Central memory CD4-positive, alpha-beta T cell (primary cell): Measurements from ENCODE around the gene CEP70.
"Not testable (repeated sequence)": the region's sequence is repeated elsewhere in the genome, so short reads cannot be mapped to it uniquely, and the experiment has no call there.

Experiments used
- DNase-seq: peaks from one replicate; pipeline ENCODE4 v3.0.0; 2022

The CEP70 gene

GRCh38 chr3:138467931-138468330, 126.1 kb downstream of the CEP70 start:
- DNase-seq: no peak

GRCh38 chr3:138465925-138466324, 128.1 kb downstream of the CEP70 start:
- no peak for DNase-seq

DNA sequence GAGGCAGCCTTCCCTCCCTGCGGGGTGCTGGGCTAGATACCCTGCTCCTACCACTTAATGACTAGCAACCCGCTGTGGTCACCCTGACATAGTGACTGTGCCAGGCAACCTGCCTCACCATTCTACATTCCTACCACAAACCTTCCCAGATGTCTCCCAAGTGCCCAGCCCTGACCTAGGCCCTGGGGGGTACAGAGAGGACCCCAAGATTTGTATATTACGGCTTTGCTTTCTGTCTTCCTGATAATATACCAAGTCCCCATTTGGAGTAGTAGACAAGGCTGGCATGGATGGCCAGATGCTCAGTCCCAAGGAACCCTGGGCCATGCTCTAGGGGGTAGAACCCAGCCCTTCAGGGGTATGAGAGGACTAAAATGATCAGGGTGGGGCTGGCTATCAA, 128.6 kb downstream of the CEP70 start:
- no peak for DNase-seq

GRCh38 chr3:138464491-138464860, 129.6 kb downstream of the CEP70 start:
- DNase-seq: no peak

GRCh38 chr3:138463724-138464490, 130.2 kb downstream of the CEP70 start:
- no peak for DNase-seq

DNA sequence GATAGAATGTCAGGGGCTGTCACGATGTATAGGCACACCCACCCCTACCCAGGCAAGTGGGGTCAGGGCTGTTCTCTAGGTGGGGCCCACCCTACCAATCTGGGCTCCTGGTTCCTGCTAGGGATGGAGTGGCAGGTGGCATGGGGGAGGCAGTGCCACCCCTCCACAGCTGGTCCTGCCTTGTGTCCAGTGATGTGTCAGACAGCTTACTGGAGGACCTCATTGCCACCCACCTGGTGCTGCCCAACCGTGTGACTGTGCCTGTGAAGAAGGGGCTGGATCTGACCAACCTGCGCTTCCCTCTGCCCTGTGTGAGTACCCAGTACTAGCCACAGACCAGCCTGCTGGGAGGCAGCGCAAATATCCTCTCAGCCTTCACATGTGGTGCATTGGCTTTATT, 132.2 kb downstream of the CEP70 start:
- no peak for DNase-seq

- DNase-seq: no peak
Measured at GRCh38 chr3:138461246-138461645, 132.8 kb downstream of the CEP70 start.

- no peak for DNase-seq
Measured at GRCh38 chr3:138460536-138461205, 133.4 kb downstream of the CEP70 start.

- DNase-seq: no peak
Measured at GRCh38 chr3:138459619-138460535, 134.2 kb downstream of the CEP70 start.

DNA sequence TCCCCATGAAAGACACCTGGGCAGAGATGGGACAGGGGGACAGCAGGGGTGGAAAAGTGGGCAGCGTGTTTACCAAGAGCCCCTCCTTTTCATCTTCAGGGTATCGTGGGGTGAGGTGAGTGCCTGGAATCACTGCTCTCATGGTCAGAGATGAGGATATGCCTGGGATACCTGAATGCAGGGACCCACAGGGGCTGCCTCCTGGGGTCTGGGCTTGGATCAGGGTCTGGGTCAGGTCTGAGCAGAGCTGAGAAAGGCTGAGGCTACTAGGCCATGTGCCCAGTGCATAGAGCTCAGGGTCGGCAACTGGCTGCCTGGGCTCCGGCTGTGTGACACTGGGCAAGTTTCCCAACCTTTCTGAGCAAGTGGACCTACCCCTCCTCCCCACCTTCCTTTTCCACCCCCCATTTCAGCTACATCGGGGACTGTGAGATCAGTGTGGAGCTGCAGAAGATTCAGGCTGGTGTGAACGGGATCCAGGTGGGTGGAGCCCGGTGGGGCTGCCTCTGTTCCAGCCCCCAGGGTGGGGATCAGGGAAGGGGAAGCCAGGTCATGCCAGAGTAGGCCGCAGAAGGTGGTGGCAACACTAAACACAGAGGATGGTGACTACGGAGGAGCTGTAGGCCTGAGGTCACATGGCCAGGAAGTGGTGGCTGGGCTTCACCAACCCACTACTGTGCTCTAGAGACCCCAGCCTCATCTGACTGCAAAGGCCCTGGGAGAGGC, 135.1 kb downstream of the CEP70 start:
- DNase-seq: no peak

- no peak for DNase-seq
Measured at GRCh38 chr3:138457863-138458735, 136.0 kb downstream of the CEP70 start.

DNA sequence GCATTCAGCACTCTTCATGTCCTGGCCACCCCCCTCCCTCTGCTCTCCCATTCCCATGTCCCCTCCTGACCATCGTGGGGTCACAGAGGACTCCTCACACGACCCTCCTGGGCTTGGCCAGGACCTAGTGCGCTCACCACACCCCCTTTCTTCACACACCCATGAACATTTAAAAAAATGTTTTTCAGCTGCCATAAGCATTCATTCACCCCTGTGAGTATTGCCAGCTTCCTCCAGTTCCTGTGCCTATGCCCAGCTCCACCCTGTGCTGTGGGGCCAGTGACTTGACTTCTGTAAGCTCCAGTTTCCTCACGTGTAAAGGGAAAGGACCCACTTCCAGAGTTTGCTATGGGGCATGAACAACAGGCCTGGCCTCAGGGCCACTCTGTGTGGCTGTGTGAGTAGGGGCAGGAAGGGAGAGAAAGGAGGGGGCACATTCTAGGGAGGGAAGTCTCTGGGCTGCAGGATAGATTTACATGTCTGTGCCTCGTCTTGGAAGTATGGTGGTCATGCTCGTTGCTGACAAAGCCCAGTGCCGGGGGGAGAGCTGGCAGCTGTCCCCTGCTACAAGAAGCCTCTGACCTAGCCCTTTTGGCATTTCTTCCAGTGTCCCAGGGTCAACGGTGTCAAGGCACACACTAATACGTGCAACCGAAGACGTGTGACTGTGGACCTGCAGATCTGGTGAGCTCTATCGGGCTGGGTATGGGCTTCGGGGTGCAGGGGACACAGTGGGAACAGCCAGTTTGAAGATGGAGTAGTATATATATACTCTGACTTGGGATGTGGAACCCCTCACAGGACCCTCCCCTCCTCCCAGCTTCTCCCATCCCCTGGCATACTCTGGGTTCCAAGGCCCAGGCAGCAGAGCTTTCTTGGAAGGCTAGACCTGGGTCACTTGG, 136.8 kb downstream of the CEP70 start:
- DNase-seq: no peak

DNA sequence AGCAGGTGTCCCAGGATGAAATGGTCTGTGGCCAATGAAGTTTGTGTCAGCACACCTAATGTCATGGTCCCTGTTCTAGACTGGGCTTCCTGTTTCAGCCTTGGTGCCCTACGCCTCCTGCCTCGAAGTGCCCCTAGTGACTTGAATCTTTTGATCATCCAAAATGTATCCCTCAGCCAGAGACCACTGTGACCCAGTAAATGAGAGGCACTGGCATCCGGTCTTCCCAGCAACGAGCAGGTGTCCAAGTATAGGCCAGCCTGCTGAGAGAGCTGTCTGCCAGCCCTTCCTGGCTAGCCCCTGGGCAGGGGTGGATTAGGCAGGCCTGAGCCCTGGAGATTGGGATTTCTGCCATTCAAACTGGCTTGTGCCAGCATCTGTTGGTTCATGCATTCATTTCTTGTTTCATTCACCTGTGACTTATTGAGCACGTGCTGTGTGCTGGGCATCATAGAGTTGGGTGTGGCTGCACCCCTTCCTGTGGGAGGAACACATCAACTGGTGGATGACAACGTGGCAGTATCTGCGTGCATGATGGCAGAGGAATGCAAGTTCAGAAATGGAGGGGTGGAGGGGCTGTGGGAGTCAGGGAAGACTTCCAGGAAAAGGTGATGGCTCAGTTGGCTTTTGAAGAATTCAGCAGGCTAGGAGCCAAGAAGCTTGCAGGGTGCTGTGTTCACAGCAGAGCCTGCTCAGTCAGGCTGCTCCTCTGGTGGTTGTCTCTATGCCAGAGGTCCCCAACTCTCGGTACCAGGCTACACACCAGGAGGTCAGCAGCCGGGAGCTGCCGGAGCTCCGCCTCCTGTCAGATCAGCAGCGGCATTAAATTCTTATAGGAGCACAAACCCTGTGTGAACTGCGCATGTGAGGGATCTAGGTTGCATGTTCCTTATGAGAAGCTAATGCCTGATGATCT, 138.0 kb downstream of the CEP70 start:
- no peak for DNase-seq

GRCh38 chr3:138453940-138454339, 140.1 kb downstream of the CEP70 start:
- DNase-seq: not testable (repeated sequence)

- DNase-seq: no peak
Measured at GRCh38 chr3:138452436-138452835, 141.6 kb downstream of the CEP70 start.

DNA sequence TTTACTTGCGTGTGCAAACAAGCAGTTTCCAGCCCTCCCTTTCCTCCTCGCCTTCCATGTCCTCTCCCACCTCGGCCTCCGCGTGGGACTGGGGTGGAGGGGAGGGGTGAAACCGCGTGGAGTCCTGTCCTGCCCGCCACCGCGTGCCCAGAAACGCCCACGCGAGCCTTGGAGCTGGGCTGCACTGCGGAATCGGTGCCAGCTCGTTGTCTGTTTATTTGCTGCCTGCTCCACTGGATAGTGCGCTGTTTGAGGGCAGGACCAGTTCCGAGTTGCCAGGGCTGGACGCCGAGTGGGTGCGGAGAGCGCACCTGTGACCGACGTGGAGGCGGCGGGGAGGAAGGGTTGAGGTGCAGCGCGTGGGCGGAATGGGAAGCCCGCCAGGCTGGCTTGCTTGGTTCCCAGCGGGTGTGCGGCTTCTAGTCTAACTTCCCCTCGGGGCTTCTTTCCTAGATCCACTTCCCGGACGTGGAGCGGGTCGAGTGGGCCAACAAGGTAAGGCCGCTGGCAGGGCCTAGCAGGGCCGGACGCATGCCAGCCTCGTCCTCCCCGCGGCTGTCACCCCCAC, 142.4 kb downstream of the CEP70 start:
- DNase-seq: no peak

DNA sequence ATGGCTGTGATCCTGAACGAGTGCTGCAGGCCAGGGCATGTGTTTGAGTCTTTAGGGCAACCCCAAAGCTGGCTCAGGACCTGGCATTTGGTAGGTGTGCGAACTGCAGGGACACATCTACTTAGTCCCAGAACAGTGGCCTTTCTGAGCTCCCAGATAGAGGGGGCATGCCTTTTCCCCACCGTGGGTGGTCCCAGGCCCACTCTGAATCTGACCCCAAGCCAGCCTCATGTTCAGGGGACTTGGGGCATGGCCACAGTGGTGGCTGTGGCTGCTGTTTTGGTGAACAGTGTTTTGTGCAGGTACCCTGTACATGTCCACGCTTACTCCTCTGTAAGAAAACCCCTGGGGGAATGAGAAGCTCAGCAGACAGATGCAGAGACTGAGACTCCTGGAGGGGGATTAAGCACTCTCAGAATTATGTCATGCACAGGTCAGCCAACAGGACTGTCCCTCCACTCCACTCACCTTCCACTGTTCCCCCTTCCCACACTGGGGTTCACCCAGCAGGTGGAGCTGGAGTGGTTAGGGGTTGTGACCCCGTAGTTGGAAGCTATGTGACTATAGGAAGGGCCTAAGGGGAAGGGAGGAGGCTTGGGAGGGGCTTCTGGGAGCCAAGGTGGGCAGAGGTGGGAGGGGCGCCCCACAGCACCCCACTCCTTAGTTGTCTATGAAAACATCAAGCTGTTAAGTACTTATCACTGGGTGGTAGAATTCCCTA, 143.2 kb downstream of the CEP70 start:
- DNase-seq: no peak

GRCh38 chr3:138450181-138450580, 143.9 kb downstream of the CEP70 start:
- DNase-seq: no peak
